H1 (cell line): ENCODE measurements around the gene HID1. TPM values are rescaled to one million over a fixed set of nuclear protein-coding genes. Genes with fewer than 3 reads are reported as not detected.

Experiments
- HDAC6 ChIP-seq: IDR thresholded peaks from one replicate; pipeline ENCODE4 v1.7.1; 2012; ENCODE audit warnings: low read depth, mild to moderate bottlenecking, inconsistent platforms, low read length, moderate library complexity
- polyA plus RNA-seq, 7 experiments: library from polyadenylated mRNA; depleted of rRNA in 3 of 7; stranded (reverse) in 5 of 7; unstranded in 2 of 7; fragments of >200 nt in 5 of 7; fragments of 200-250 nt in 2 of 7; gene quantifications; 1 replicate in 5 of 7; 2 replicates in 1 of 7; 4 replicates in 1 of 7; pipeline versions ENCODE4 v1.2.1 to v1.2.3, GENCODE V29; 2011 to 2013; ENCODE audit warnings: missing spikeins in 2 of 7, mixed read lengths in 2 of 7
- total RNA-seq: library from RNA; stranded (reverse); fragmentation: NEBNext Ultra II Directional; extraction: Animal tissue kit (Norgen Biotek cat#: 25700); gene quantifications from 2 replicates; pipeline ENCODE4 v1.2.1, GENCODE V29; 2021
- TF ChIP-seq, protein P1 (sequence below): IDR thresholded peaks from 2 replicates; pipeline ENCODE4 v1.6.1; 2012; ENCODE audit warnings: inconsistent platforms
- TF ChIP-seq, protein P2 (sequence below): IDR thresholded peaks from 2 replicates; pipeline ENCODE4 v1.6.1; 2012; ENCODE audit warnings: inconsistent platforms

The HID1 gene
- total and polyA plus RNA-seq, 2 of the 8 experiments (the other 6 are each of a cell fraction or from before 2014, with no cell fraction given), result 15.1 to 25.9 TPM

- no peak for TF ChIP-seq HDAC6
- TF ChIP-seq, protein P1, sequence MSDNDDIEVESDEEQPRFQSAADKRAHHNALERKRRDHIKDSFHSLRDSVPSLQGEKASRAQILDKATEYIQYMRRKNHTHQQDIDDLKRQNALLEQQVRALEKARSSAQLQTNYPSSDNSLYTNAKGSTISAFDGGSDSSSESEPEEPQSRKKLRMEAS, result peak; percentile 98
- TF ChIP-seq, protein P2, sequence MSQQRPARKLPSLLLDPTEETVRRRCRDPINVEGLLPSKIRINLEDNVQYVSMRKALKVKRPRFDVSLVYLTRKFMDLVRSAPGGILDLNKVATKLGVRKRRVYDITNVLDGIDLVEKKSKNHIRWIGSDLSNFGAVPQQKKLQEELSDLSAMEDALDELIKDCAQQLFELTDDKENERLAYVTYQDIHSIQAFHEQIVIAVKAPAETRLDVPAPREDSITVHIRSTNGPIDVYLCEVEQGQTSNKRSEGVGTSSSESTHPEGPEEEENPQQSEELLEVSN, result peak; percentile 89
- TF ChIP-seq, all 59 proteins: peak for 7
Measured at GRCh38 chr17:74960570-74961342, 11.8 kb downstream of the HID1 start (continued).
